GM18861 (cell line): ENCODE results near the gene PHF21A.

Experiments used
- ATAC-seq: cut with Tn5 transposase; IDR thresholded peaks from one replicate; pipeline ENCODE4 v1.9.1; 2021; ENCODE audit not compliant: unreplicated experiment

PHF21A gene

GRCh38 chr11:45887587-45887986 is 233.7 kb downstream of the PHF21A start:
- ATAC-seq = no peak

GRCh38 chr11:45886816-45887520 is 234.3 kb downstream of the PHF21A start:
- no peak for ATAC-seq

GRCh38 chr11:45885921-45886721 is 235.1 kb downstream of the PHF21A start:
- ATAC-seq = no peak

GRCh38 chr11:45885274-45885920 is 235.9 kb downstream of the PHF21A start, which contains the start of gene MAPK8IP1:
MAPK8IP1 (plus strand) TSS chr11:45885651; CDS start chr11:45885821, 170 bp downstream.
- no peak for ATAC-seq

GRCh38 chr11:45884596-45885185 is 236.6 kb downstream of the PHF21A start:
- no peak for ATAC-seq
